OCI-LY7 (cell line): ENCODE measurements around the gene NUDT8.
"Not testable (repeated sequence)": the region's sequence is repeated elsewhere in the genome, so short reads cannot be mapped to it uniquely, and the experiment has no call there.

Source experiments
- CTCF ChIP-seq: fragments of 200-600 bp; sonication (generic); conservative IDR thresholded peaks from 2 replicates; pipeline ENCODE4 v1.5.1; 2014; ENCODE audit warnings: mild to moderate bottlenecking, antibody characterized with exemption, low read length, moderate library complexity, mixed read lengths
- EZH2phosphoT487 ChIP-seq: fragments of 200-600 bp; sonication (generic); IDR thresholded peaks from 2 replicates; pipeline ENCODE4 v1.6.1; 2018; ENCODE audit warnings: low read depth, borderline replicate concordance, mild to moderate bottlenecking, mixed run types, antibody characterized with exemption, low read length, moderate library complexity, mixed read lengths

DNA sequence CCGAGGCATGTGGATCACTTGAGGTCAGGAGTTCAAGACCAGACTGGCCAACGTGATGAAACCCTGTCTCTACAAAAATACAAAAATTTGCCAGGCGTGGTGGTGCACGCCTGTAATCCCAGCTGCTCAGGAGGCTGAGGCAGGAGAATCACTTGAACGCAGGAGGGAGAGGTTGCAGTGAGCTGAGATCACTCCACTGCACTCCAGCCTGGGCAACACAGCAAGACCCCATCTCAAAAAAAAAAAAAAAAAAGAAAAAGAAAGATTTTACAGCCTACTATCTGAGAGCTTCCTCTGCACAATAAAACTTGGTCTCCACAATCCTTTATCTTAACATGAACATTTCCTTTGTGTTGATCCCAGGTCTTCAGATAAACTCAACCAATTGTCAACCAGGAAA, 31.0 kb upstream of the NUDT8 start:
- not testable (repeated sequence) for TF ChIP-seq EZH2phosphoT487, CTCF
